ENCODE measurements around the gene C12orf57.

GRCh38 chr12:6955108-6956020 is 11.5 kb downstream of the C12orf57 start:
- TF ChIP-seq CTCF (IDR thresholded peaks at IDR 0.05), result no peak
- TF ChIP-seq ZFX (IDR thresholded peaks at IDR 0.05; ENCODE audit: borderline replicate concordance), result no peak
